ENCODE measurements around the gene TEDC2.
"Not testable (repeated sequence)": the region's sequence is repeated elsewhere in the genome, so short reads cannot be mapped to it uniquely, and the experiment has no call there.

Gene TEDC2, protein sequence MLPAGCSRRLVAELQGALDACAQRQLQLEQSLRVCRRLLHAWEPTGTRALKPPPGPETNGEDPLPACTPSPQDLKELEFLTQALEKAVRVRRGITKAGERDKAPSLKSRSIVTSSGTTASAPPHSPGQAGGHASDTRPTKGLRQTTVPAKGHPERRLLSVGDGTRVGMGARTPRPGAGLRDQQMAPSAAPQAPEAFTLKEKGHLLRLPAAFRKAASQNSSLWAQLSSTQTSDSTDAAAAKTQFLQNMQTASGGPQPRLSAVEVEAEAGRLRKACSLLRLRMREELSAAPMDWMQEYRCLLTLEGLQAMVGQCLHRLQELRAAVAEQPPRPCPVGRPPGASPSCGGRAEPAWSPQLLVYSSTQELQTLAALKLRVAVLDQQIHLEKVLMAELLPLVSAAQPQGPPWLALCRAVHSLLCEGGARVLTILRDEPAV

DNA sequence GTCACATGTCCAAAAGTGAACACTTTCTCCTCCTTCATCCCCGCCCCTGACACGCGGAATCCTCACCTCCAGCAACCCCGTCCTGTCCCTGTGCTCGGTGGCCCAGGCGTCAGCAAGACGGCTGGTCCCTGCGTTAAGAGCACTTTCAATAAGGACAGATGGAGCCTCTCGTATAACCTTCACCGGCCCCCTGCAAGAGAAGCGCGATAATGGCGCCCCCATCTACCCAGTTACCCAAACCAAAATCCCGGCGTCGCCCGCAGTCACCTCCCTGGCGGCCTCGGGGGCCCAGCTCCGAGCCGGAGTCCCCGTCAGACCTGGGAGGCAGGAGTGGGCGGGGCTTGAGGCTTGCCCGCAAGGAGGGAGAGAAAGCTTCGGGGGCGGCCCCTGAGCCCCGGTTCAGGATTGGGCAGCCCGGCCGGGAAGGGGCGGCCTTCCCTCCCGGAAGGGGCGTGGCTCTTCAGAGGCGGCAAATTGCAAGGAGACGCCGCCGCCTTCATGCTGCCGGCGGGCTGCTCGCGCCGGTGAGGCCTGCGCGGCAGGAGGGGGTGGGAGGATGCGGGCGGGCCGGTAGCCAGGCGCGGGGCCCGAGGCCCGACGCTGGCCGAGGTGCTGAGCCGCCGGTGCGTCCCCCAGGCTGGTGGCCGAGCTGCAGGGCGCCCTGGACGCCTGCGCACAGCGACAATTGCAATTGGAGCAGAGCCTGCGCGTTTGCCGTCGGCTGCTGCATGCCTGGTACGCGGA lies at the start of gene TEDC2:
Gene TEDC2, plus strand, starts transcription at position 463 of the 744 bp plus-strand sequence. Its CDS starts 36 bp downstream, at position 499.
- peak; percentile 96 for FAIRE-seq

DNA sequence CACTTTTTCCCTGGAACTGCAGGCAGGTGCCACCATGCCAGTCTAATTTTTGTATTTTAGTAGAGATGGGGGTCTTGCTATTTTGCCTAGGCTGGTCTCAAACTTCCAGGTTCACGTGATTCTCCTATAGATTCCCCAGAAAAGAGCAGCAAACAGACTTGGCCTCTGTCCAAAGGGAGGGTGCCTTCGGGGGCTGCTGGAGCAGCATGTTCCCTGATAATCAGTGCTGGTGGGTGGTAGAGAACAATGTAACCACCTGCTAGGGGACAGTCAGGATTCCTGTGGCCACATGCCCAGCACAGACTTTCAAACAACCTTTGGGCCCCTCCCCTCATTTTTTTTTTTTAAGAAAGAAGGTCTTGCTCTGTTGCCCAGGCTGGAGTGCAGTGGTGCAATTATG lies 44.8 kb upstream of the TEDC2 start:
- FAIRE-seq = no peak

DNA sequence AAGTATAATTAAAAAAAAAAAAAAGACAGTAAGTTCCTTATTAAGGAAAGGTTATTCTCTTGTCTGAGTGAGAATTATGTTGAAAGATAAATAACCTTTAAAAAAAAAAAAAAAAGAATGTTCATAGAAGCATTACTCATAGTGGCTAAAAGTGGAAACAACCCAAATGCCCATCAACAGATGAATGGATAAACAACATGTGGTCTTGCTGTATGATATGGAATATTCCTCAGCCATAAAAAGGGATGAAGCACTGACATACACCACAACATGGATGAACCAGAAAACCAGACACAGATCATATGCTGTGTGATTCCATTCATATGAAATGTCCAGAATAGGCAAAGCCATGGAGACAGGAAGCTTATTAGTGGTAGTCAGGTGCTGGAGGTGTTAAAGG lies 39.9 kb upstream of the TEDC2 start:
- no peak for FAIRE-seq

DNA sequence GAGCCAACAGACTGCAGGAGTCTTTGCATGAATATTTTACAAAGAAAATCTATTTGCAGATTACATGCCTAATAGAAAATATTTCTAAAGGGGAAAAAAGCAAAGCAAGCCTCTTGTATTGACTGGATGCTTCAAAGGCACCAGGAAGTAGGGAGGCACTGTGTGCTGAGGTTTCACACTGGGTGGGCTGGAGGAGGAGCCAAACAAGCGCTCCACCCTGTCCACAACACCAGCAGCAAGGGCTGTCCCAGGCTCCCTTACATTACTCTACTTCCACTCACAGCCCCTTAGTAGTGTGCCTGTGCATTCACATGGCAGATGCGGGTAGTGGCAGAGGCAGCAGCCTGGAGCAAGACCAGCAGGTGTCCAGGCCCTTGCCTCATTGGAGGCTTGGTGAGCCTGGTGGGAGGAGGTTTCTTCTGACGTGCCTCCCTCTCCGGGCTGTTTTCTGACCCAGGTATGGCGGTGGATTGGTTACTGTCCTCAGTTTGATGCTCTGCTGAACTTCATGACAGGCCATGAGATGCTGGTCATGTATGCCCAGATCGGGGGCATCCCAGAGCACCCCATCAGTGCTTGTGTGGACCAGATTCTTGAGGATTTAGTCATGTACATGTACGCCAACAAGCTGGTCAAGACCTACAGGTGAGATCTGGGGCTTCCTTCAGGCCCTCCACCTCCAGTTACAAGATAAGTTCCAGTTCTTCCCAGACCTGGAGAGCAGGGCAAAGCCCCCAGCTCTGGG lies 37.6 kb upstream of the TEDC2 start:
- FAIRE-seq = no peak

DNA sequence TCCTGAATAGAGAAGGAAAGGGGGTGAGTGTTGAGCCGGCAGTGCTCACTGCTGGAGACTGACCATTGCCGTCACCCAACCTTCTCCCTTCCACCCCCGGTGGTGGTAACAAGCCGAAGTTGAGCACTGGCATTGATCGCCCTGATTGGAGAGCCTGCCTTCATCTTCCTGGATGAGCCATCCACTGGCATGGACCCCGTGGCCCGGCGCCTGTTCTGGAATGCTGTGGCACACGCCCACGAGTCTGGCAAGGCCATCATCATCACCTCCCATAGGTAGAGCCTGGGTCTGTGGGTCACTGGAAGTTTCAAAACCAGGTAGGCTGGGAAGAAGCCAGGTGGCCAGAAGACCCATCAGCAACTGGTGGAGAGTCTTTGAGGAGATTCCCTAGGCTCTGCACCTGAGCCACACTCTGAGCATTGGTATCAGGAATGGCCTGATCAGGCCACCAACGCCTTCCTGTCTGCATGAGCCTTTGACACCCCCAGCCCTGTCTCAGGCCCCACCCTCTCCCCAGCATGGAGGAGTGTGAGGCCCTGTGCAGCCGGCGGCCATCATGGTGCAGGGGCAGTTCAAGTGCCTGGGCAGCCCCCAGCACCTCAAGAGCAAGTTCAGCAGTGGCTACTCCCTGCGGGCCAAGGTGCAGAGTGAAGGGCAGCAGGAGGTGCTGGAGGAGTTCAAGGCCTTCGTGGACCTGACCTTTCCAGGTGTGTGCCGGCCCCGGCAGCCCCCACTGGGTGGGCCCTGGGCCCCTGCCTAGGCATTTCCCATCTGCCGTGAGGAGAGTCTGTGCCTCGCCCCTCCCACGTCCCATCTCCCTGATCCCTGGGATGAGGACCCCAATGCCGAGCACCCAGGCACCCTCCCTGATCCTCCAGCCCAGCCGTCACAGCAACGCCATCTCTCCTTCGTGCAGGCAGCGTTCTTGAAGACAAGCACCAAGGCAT lies 35.6 kb upstream of the TEDC2 start:
- no peak for FAIRE-seq

DNA sequence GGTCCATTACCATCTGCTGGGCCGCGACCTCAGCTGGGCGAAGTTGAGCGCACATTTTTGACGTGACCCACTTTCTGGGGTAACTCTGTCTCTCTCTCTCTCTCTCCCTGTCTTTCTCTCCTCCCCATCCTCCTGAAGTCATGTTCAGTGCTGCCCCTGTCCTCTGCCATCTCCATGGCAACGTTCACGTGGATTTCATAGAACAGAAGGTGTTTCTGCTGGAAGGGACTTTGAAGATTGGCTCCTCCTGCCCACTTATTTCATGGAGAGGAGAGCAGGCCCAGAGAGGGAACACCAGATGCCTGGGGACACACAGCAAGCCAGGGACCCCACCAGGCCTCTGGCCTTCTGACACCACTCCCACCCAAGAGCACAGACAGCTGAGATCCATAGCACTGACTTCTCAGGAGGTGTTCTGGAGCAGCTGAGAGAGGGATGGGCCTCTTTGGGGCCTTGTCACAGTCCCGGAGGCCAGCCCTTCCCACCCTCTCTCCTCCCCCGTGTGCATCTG lies 34.8 kb upstream of the TEDC2 start:
- no peak for FAIRE-seq

DNA sequence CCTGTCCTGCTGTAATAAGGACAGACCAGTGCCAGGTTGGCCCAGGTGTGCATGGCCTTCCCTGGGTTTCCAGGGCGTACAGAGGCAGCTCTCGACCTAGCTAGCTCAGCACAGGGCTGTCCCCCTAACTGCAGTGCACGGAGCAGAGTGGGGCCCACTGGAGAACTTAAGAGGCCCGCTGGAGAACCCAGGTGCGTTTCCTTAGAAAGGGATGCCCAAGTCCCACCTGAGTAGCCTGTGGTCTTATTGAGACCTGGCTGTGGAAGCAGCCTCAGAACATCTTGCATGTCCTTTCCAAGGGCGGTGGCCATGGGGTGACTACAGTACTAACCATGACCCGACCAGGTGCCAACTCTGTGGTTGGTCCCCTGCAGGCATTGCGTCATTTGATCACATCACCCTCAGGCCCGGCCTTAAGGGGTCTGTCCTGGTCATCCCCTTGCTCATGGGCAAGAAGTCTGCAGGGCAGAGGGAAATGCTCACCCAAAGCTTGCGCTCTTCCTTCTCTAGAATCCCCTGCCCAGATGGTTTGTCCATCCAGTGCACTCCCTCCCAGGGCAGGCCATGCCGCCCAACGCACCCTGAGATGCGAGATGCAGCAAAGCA lies 34.0 kb upstream of the TEDC2 start:
- FAIRE-seq = no peak

DNA sequence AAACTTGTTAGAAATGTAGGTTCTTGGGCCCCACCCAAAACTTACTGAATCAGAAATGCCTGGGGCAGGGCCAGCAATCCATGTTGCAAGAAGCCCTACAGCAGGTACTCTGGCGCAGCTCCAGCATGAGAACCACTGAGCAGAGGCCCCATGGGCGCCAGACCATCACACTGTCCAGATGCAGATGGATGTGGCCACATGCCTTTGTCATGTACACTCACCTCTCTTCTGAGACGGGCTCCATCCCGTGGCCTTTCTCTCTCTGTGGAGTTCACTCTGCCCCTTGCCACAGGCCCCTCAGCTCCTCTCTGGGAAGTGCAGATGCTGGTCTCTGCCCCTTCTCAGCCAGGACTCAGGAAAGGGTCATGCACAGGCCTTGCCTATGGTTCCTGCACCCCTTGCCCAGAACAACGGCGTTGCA lies 33.0 kb upstream of the TEDC2 start:
- FAIRE-seq = no peak

DNA sequence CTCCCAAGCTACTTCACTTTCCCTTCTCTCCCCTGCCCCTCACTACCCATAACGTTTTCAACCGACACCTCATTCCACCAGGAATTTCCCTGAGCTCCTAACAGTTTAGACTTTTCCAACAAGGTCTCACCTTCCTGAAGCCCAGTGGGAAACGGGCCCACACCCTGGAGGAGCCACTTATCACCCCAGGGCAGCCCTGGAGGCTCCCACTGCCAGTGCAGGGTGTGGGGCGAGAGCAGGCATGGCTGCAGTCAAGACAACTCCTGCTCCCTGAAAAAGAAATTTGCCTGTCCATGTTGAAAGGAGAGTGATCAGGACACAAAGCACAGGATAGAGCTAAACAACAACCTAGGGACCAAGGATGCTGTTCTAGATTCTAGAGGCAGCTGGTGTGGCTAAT lies 32.4 kb upstream of the TEDC2 start:
- FAIRE-seq = no peak

DNA sequence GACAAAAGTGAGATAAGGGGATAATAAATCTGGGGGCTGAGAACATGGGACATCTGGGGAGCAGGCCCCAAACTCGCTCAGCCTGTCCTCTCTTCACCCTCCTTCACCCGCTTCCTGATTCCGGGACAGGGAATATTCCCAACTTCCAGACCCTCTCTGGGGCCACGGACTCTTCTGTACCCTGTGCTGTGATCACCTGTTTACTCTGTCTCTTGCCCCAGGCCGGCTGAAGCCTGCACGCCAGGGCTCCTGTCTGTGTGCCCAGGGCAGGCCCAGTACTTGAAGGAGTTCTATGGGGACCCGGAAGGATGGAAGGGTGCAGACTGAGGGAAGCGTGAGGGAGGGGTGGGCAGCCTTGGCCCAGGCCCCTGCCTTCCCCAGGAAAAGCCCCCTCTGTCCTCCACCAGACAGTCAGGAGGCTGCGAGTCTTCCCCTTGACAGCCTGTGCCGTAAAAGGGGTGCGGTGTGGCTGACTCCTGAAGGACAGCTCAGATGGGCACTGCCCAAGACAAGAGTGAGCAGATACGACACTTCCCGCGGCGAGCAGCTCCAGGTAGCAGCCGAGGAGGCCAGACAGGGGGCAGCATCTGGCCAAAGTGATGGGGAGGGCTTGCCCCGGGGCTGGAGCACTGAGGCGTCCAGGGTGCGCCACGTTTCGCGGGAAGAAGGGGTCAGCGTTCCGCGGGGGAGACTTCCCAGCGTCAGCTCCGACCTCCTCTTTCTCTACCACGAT lies 31.7 kb upstream of the TEDC2 start:
- no peak for FAIRE-seq

DNA sequence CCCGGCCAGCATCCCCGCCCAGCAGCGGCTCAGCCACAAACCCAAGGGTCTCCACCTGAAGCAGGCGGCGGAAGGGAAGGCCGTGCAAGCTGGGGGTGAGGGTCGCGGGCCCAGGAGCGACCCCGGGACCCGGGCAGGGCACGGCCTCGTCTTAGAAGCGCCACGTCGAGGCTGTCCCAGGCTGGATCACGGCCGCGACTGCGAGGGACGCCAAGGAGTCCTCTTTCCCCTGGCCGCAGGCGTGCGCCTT lies 31.2 kb upstream of the TEDC2 start:
- FAIRE-seq = no peak

DNA sequence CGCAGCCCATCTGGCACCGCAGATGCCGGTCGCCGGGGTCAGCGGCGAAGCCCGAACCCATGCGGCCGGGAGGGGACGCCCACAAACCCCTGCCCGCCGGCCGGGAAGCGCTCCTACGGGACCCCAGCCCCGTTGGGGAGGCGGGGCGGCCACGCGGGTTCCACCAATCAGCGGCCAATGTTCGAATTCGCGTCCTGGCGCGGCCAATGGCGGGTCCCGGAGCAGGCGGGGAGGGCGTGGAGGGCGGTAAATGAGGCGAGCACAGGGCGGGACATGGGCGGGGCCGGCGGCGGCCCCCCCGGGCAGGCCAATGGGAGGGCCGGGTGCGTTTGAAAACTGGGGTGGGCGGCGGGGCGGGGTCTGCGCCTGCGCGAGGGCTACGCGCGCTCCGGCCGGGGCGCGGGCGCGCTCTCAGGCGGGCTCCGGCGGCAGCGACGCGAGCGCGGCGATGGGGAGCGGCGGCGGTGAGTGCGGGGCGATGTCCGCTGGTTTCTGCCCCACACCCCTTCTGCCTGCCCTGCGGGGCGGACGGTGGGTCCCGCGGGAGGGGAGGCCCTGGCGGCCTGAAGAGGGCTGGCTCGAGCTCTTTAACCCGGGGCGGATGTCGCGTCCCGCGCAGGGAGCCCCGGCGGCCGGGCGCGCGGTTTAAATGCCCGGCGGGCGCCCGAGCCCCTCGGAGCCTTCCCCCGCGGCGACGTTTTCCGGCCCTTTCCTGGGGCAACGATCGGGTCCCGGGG lies 30.7 kb upstream of the TEDC2 start, which contains the start of gene CCNF:
Gene CCNF, plus strand, starts transcription at position 414 of the 737 bp plus-strand sequence. Its CDS starts 35 bp downstream, at position 449.
- FAIRE-seq = peak; percentile 79

DNA sequence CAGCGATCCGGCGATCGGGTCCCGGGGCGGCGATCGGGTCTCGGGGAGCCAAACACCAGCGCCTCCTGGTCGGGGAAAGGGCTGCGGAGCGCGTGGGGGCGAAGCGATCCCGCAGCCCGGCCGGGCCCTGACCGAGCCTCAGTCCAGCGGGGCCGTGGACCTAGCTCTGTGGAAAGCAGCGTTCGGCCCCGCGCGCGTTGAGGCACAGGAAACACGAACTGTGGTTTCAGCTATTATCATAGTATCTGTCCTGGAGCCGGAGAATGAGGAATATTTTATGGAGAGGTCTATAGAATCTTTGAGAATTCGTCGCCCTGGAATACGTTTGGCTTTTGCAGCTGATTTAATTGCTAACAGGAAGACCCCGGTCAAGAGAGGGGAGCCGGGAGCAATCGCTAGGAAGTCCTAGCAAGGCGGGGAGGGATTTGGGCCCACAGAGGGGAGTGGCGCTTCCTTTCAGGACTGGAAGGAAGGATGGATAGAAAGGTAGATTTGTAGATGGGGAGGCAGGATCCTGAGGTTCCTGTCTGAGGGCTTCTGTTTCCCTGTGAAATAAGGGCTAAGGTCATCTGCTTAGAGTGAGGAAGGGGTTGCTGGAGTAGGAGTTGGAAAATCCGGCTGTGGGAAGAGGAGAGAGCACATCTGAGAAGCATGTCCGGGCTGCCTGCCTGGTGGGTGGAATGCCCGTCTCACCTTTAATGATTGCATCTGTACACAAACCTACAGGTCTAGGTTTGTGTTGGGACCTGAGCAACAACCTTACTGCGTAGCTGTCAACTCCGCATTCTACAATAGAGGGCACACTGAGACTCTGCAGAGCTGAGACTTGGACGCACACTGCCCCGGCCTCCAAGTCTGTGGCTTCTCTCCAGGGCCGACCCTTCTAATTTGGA lies 29.9 kb upstream of the TEDC2 start:
- no peak for FAIRE-seq

DNA sequence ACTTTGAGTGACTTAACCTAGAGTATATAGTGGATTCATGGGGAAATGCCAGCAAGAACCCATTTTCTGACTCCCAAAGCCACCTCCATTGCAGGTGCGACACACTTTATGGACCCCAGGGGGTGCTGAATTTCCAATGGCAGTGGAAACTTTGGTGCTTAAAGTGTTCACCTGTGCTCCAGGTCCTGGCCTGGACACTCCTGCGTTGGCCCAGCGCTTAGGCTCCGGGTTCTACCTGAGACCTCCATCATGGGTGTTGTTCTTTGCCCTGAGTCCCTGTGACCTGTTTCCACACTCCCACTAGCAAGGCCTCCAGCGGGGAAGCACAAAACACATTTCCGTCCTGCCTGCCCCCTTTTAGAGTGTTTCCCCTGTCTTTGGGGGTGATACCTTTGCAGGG lies 27.6 kb upstream of the TEDC2 start:
- no peak for FAIRE-seq

DNA sequence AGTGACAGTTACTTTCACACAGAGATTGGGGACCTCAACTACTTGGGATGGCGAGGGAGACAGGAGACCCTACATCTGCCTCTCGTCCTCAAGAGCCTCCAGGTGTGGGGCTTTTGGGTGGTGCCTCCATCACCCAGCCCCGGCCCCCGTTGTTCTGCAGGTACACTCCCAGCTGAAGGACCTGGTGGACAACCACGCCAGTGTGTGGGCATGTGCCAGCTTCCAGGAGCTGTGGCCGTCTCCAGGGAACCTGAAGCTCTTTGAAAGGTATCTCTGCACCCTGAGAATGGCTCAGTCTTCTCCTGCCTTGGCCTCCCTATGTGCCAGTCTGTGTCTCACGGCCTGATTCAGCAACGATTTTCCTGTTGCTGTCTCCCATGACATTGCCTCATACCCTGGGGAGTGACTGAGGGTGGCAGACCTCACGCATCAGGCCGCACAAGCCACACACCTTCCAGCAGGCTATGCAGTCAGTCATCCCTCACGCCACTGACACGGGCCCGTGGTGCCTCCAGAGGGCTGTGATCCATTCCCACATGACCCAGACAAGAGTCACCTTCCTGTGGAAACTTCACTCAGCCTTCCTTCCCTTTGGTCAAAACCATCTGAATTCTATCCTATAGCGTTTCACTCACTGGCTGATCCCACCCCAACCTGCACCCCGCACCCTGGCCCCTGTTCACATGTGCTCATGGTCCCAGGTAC lies 27.0 kb upstream of the TEDC2 start:
- no peak for FAIRE-seq

DNA sequence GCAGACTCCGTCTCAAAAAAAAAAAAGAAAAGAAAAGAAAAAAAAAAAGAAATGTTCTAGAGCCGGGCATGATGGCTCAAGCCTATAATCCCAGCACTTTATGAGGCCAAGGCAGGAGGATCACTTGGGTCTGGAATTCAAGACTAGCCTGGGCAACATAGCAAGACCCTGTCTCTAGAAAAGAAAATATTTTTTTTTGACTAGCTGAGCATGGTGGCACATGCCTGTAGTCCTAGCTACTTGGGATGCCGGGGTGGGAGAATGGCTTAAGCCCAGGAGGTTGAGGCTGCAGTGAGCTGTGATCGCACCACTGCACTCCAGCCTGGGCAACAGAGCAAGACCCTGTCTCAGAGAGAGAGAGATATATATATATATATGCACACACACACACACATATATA lies 24.7 kb upstream of the TEDC2 start:
- FAIRE-seq = not testable (repeated sequence)

DNA sequence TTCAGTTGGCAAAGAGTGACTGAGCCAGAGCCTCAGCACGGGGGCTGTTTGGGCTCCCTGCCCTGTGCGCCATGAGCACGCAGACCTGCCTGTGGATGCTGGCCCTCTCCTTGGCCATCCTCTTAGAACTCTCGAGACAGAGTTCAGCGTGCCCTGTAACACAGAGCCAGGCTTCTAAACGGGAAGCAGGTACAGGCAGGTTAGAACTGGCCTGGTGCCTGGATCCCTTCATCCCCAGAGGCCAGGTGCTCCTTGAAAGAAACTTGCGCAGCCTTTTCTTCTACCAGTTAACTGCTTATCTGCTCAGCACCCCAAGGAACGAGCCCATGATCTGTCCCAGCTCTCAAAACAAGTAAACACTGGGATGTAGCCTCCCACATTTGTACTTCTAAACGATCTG lies 23.8 kb upstream of the TEDC2 start:
- FAIRE-seq = no peak

DNA sequence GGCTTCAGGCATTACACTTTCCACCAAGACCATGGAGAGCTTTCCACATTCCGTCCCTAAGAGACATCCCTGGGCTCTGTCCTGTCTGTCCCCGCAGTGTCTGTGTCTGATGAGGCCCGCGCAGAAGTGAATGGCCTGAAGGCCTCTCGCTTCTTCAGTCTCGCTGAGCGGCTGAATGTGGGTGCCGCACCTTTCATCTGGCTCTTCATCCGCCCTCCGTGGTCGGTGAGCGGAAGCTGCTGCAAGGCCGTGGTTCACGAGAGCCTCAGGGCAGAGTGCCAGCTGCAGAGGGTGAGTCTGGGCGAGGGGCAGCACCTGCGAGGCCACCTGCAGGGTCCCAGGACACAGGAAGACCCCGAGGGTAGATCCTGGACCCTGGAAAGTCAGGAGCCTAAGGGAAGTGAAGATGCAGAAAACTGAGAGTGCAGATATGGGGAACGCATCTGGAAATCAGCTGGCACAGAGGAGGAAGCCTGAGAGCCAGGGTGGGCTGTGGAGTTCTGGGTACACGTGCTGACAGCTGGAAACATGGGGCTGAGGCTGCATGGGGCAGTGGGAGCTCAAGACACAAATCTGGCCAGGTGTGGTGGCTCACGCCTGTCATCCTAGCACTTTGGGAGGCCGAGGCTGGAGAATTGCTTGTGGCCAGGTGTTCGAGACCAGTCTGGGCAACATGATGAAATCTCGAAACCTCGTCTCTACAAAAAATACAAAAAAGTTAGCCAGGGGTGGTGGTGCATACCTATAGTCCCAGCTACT lies 22.7 kb upstream of the TEDC2 start:
- FAIRE-seq = no peak

Measured in G401.6 (cell line).